GM03348 (cell line): ENCODE results near the gene C2.
A peak's percentile ranks its signal among the peaks of the same experiment; 100 is the strongest.
"Not testable (repeated sequence)": the region's sequence is repeated elsewhere in the genome, so short reads cannot be mapped to it uniquely, and the experiment has no call there.

Source experiments
- DNase-seq: peaks from one replicate; pipeline ENCODE4 v3.0.0; 2012; ENCODE audit warnings: low spot score

C2 gene

DNA sequence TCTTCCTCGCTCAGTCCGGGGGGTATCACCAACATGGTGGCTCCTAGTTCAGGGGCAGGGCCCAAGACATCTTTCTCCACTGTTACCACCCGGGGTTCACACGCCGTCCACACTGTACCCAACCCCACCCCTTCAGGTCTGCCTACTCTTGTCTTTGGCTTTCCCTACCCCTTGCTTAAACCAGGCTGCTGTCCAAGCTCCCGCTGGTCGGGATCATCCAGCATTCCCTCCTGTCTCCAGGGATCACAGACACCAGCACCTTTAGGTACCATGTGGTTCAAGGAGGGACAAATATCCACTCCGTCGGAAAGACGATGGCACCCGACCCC is 30.9 kb downstream of the C2 start:
- no peak for DNase-seq

DNA sequence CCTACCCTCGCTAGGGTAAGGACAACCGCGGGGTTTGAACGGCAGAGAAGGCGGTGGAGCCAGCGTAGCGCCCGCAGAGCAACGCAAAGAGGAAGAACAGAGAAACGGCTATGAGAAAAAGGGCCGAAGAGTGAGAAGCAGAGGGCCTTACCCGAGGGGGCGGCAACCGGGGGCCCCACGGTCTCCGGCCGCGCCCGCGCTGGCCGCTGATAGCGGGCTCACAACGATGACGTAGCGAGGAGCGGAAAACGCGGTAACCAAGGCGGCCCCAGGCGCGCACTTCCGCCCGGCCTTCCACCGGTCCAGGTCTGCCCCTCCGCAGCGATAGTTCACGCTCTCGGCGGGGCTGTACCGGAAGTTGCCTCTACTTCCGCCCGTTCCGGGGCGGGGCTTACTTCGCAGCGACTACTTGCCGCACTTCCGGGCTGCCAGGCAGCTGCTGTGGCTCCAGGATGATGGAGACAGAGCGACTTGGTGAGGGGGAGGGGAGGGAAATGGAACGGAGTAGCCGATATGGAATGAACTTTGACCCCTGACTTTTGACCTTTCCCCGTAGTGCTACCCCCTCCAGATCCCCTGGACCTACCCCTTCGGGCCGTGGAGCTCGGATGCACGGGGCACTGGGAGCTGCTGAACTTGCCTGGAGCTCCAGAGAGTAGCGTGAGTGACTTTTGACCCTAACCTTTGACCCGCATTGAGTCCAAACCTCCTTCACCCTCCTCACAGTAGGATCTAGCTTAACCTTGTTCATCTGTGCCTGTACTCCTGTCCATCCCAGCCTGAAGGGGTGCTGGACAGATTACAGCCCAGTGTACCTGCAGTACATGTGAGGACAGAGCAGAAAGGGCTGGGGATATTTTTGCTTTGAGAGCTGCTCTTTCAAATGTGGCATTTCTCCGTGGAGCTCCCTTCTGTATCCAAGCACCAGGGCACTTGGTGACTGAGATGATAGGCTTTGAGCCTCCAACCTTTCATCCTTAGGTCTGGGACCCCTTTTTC is 31.5 kb downstream of the C2 start, which contains the start of the genes NELFE and SKIC2:
NELFE (minus strand) TSS at position 231 of the 999 bp plus-strand sequence. CDS start 525 bp downstream, outside the sequence.
SKIC2 (plus strand) TSS at position 435 of the 999 bp plus-strand sequence; CDS start at position 453, 18 bp downstream.
- DNase-seq: peak; percentile 99

DNA sequence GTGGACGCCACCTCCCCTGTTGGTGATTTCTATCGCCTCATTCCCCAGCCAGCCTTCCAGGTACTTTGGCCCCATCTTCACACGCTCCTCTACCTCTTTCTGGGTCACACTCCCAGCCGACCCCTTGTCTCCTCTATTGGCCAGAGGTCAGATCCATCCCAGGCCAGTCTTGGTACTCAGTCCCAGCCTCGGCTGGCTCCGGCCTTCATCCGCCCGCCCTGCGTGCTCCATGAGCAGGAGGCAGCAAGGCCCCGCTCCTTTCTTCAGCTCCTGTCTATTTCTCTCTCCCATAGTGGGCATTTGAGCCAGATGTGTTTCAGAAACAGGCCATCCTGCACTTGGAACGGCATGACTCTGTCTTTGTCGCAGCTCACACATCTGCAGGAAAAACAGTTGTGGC is 34.1 kb downstream of the C2 start:
- no peak for DNase-seq

DNA sequence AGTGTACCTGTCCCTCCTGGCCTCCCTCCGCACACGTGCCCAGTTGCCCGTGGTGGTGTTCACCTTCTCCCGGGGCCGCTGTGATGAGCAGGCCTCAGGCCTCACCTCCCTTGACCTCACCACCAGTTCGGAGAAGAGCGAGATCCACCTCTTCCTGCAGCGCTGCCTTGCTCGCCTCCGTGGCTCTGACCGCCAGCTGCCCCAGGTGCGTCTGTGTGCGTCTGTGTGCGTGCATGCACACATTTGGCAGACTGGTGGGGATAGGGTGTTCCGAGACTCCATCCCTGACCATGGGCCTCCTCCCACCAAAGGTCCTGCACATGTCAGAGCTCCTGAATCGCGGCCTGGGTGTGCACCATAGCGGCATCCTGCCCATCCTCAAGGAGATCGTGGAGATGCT is 36.4 kb downstream of the C2 start:
- DNase-seq: no peak

DNA sequence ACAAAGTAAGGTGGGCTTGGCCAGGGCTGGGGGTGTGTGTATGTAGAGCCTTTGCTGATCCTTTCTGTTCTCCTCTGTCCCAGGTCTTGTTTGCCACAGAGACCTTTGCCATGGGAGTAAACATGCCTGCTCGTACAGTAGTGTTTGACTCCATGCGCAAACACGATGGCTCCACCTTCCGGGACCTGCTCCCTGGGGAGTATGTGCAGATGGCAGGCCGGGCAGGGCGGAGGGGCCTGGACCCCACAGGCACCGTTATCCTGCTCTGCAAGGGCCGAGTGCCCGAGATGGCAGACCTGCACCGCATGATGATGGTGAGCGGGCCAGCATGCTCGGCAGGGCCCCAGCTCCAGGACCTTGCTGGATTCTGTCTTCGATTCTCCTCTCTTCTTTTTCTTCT is 38.2 kb downstream of the C2 start:
- no peak for DNase-seq

DNA sequence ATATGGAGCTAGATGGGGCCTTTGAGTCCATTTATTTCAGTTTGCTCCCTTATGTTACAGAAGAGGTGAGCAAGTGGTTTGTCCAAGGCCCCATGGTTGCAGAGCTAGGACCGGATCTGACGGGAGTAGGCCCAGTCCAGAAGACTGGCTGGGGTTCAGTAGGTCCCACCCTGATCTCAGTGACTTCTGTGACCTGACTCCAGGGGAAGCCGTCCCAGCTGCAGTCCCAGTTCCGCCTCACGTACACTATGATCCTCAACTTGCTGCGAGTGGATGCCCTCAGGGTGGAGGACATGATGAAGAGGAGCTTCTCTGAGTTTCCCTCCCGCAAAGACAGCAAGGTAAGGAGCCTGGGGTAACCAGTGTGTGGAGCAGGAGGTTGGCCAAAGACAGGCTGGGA is 39.0 kb downstream of the C2 start:
- no peak for DNase-seq

DNA sequence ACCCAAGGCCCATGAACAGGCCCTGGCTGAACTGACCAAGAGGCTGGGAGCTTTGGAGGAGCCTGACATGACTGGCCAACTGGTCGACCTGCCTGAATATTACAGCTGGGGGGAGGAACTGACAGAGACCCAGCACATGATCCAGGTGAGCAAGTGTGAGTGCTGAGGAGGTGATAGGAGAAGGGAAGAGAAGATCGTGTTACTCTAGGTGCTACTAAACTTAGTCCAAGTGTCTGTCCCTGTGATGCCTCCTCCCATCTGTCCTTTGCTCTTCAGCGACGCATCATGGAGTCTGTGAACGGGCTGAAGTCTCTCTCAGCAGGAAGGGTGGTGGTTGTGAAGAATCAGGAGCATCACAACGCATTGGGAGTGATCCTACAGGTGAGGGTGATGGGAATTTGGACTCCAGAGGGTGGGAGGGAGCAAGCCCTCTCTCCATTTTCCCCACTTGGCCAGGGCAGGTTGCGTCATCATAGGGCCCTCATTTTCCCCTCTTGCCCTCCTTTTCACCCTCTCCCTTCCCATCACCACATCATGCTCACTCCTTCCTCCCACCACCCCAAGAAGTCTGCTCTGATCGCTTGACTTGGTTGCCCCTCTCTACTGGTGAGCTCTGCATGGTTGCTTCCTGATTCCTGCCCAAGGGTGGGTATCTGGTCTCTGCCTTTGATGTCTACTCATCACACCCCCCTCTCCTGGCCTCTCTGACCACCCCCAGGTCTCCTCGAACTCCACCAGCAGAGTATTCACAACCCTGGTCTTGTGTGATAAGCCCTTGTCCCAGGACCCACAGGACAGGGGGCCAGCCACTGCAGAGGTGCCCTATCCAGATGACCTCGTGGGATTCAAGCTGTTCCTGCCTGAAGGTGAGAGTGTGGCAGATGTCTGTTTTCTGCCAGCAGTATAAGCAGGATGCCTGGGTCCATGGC is 39.7 kb downstream of the C2 start:
- DNase-seq: no peak

DNA sequence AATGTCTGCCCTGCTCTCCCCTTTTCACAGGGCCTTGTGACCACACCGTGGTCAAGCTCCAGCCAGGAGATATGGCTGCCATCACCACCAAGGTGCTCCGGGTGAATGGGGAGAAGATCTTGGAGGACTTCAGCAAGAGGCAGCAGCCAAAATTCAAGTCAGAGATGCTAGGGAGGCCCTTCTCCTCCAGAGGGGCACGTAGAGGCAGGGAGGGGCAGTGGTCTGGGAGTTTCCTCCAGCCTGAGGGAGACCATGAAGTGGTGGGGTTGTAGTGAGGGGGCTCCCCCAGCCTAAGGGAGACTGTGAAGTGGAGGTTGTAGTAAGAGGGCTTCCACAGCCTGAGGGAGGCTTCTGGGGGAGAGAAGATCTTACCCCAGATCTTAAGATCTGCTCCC is 40.4 kb downstream of the C2 start:
- no peak for DNase-seq

DNA sequence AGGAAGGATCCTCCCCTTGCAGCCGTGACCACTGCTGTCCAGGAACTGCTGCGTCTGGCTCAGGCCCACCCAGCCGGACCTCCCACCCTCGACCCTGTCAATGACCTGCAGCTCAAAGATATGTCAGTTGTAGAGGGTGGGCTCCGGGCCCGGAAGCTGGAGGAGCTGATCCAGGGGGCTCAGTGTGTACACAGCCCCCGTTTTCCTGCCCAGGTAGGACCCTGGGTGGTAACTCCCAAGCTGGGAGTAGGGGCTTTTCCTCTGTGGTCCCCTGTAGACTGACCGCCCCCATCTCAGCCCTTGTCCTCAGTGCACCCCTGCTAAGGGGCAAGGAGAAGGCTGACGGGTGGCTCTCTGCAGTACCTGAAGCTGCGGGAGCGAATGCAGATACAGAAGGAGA is 40.8 kb downstream of the C2 start:
- DNase-seq: no peak

DNA sequence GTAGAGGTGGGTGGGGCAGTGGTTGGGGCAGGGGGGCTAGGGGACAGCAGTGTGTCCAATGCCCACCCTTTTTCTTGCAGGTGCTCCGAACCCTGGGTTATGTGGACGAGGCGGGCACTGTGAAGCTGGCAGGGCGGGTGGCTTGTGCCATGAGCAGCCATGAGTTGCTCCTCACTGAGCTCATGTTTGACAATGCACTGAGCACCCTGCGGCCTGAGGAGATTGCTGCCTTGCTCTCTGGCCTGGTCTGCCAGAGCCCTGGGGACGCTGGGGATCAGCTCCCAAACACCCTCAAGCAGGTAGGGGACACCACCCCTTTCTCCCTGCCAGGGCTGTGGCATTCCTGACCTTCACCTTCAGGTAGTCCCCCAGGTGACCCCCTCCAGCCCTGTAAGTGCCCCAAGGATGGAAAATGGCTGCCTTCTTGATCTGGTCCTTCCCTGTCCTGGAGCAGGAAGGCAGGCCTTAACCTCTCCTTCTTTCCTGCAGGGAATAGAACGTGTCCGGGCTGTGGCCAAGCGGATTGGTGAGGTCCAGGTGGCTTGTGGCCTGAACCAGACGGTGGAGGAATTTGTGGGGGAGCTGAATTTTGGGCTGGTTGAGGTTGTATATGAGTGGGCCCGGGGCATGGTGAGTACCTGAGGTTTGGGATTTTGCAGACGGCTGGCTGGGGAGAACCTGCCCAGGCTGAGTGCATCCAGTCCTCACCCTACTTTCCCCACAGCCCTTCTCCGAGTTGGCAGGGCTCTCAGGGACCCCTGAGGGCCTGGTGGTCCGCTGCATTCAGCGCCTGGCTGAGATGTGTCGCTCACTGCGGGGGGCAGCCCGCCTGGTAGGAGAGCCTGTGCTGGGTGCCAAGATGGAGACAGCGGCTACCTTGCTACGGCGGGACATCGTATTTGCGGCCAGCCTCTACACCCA is 41.5 kb downstream of the C2 start:
- no peak for DNase-seq

DNA sequence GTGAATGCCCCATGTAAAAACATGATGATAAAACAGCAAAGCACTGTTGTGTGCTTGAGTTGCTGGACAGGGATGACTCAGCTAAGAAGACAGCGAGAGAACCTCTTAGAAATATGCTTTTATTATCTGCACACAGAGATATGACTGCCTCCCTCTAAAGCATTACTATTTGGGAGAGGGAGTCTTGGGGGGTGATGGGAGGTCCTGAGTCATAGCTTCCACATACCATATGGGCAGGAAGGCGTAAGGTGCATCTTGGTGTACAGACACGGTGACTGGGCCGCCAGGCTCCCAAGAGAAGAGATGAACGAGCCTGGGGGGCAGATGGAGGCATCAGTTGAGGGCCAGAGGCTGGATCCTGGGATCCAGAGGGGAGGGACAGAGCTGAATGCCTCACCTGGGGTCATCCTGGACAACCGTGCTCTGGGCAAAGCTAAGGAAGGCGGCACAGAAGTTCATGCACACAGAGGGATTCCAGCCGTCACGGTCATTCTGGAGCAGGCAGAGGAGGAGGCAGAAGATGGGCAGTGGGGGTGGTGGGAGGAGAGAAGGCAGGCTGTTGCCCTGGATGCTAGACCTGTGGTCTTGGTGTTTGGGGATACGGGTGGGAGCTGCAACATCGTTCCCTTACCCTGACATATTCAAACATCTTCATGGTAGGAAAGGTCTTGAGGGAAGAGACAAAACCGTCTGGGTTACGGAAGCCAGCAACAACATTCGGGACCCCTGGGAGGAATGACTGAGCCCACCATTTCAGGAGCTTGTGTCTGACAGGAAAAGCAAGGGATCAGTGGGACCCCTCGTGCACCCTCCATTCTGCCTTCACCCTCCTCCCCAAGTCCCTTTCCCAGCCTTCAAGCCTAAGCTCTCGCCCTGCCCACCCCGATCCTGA is 42.4 kb downstream of the C2 start:
- DNase-seq: no peak

DNA sequence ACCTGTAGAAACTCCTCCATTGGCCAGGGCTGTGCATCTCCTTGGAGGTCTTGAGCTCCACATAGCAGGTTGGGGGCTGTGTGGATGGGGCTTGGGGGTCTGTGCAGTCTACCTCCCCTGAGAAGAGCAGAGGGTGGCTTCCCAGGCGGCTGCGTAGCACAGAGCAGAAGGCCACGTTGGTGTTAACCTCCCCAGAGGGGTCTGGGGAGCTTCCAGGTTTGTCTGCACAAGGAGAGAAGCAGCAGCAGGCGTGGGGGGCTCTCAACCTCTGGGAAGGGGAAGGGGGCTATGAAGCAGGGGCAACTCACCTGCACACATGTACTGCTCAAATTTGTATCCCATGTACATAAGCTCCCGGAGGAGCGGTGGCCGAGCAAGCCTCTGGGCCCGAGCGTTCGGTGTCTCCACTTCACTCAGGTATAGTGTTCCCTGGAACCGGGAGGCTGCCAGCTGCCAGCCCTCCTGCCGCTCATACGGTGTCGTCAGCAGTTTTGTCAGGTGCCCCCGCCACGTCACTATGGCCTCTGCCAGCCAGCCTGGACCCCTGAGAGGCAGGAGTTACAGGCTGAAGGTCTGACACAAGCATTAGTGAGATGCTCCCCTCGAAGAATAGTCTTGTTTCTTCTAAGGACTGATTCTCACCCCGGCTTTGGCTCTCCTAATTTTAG is 43.2 kb downstream of the C2 start:
- DNase-seq: no peak

DNA sequence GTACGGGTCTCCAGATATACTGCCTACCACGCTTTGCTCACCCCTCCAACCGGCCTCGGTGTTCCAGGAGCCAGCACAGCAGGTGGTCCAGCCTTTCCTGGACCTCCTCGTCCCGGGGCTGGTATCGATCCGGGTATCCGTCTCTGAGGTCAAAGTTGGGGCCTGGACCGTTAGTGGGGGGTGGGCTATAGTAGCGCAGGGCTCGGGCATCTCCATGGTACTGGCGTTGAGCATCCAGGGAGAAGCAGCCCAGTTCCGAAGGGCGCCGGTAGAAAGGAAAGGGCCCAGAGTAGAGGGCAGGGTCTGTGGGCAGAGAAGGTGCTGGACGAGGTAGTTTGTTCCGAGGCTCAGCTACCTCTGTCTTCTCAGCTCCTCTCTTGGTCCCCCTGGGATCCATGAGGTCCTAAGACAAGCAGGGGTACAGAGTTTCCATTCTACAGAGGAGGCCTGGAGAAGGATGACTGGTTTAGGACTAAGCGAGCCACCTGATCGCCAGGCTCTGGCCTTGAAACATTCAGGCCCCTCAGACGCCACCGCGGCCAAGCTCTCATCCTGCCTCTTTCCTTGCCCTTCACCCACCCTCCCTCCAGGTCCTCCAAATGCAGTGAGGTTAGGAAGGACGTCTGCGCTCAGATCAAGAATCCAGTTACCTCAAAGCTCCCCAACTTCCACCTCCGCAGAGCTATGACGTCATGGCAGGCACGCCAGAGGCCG is 43.9 kb downstream of the C2 start:
- no peak for DNase-seq

DNA sequence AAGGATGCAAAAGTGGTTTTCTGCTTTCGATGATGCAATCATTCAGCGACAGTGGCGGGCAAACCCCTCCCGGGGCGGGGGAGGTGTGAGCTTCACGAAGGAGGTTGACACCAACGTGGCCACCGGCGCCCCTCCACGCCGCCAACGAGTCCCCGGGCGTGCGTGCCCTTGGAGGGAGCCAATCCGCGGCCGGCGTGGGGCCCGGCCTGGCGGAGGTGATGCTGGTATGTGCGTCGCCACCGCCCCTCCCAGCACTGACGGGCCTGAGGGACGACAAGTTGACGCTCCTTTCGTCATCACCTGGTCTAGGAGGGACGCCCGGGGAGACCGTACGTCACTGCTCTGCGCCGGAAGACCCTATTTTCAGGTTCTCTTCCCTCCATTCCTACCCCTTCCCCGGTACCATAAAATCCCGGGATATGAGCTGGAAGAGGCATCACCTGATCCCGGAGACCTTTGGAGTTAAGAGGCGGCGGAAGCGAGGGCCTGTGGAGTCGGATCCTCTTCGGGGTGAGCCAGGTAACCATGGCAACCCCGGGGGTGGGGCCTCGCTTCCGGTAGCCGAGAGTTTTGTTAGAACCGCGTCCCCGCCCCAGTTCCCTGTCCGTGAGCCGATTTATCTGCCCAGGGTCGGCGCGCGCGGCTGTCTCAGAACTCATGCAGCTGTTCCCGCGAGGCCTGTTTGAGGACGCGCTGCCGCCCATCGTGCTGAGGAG is 44.6 kb downstream of the C2 start, which contains the start of gene DXO:
DXO (minus strand) TSS at position 146 of the 716 bp plus-strand sequence. CDS start 463 bp downstream, outside the sequence.
- DNase-seq: peak; percentile 99

DNA sequence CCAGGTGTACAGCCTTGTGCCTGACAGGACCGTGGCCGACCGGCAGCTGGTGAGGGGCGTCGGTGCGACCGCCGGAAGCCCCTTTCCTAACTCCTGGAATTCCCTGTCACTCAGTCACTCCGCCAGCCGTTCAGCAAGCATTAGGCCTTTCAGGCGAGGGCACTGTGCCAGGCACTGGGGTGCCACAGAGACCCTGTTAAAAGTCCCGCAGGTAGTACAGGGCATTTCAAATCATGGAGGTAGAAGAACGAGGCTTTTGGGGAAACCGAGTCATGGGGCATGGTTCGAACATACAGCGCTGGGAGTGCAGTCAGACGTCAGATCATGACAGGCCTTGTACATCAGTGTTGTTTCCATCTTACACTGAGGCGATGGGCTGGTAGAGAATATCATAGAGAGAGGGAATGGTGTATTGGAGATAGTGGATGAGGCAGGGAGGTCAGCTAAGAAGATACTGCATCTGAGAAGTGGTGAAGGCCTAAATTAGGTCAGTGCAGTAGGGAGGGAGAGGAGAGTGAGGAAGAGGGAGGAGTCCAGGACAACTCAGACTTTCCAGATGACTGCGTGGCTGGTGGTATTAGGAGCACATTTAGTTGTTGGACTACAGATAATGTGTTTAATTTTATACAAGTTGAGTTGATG is 45.3 kb downstream of the C2 start:
- DNase-seq: peak; percentile 68

DNA sequence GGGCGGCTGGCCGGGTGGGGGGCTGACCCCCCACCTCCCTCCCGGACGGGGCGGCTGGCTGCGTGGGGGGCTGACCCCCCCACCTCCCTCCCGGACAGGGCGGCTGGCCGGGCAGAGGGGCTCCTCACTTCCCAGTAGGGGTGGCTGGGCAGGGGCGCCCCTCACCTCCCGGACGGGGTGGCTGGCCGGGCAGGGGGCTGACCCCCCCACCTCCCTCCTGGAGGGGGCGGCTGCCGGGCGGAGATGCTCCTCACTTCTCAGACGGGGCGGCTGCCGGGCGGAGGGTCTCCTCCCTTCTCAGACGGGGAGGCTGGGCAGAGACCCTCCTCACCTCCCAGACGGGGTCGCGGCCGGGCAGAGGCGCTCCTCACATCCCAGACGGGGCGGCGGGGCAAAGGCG is 48.5 kb downstream of the C2 start:
- not testable (repeated sequence) for DNase-seq

DNA sequence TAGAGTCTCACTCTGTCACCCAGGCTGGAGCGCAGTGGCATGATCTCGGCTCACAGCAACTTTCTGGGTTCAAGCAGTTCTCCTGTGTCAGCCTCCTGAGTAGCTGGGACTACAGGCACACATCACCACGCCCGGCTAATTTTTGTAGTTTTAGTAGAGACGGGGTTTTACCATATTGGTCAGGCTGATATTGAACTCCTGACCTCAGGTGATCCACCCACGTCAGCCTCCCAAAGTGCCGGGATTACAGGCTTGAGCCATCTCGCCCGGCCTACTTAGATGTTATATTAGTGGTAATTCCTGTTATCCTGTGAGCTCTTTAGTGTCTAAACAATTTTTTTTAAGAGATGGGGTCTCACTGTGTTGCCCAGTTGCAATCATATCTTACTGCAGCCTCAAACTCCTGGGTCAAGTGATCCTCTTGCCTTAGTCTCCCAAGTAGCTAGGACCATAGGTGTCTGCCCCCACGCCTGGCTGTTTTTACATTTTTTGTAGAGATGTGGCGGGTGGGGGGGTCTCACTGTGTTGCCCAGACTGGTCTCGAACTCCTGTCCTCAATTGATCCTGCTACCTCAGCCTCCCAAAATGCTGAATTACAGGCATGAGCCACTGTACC is 50.4 kb downstream of the C2 start:
- no peak for DNase-seq

DNA sequence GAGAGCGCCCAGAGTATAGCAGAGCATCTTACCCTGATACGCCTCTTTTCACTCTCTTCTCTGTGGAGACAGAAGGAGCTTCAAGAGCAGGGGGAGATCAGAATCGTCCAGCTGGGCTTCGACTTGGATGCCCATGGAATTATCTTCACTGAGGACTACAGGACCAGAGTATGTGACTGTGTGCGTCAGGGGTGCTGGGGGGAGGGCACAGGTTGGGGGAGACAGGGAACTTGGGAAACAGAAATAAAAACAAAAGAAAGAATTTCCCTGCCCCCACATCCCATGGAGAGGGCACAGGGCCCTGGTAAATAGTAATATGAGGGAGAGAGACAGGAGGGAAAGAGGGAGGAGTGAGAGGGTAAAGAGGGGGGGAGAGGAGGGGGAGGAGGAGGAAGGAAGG is 51.3 kb downstream of the C2 start:
- no peak for DNase-seq
